Endothelial cell (in vitro differentiated cells): ENCODE measurements around the gene ADGRG3. TPM values are rescaled to one million over a fixed set of nuclear protein-coding genes. Genes with fewer than 3 reads are reported as not detected.

Experiments
- DNase-seq: peaks from one replicate; pipeline ENCODE4 v3.0.0; 2021; ENCODE audit warnings: low spot score
- H3K27ac Mint-ChIP-seq: one replicate; pipeline ENCODE4 v1.8.0; 2021; ENCODE audit warnings: mixed read lengths, inconsistent platforms; ENCODE audit not compliant: unreplicated experiment
- H3K27me3 Mint-ChIP-seq: one replicate; pipeline ENCODE4 v1.8.0; 2021; ENCODE audit warnings: mild to moderate bottlenecking, moderate library complexity, mixed read lengths, inconsistent platforms; ENCODE audit not compliant: unreplicated experiment
- H3K36me3 Mint-ChIP-seq: one replicate; pipeline ENCODE4 v1.8.0; 2021; ENCODE audit warnings: mild to moderate bottlenecking, low read depth, mixed read lengths, inconsistent platforms; ENCODE audit not compliant: unreplicated experiment
- H3K4me1 Mint-ChIP-seq: one replicate; pipeline ENCODE4 v1.8.0; 2021; ENCODE audit warnings: mild to moderate bottlenecking, mixed read lengths, inconsistent platforms; ENCODE audit not compliant: unreplicated experiment
- H3K4me3 Mint-ChIP-seq: one replicate; pipeline ENCODE4 v1.8.0; 2021; ENCODE audit warnings: mild to moderate bottlenecking, mixed read lengths, inconsistent platforms; ENCODE audit not compliant: unreplicated experiment
- H3K9me3 Mint-ChIP-seq: one replicate; pipeline ENCODE4 v1.8.0; 2021; ENCODE audit warnings: mixed read lengths, inconsistent platforms; ENCODE audit not compliant: unreplicated experiment
- CTCF ChIP-seq: fragments of 200-600 bp; sonication (generic); IDR thresholded peaks from one replicate; pipeline ENCODE4 v1.5.0; 2021; ENCODE audit warnings: antibody characterized with exemption; ENCODE audit not compliant: unreplicated experiment
- total RNA-seq: library from RNA; stranded (reverse); fragmentation: NEBNext Ultra II Directional; extraction: Animal tissue kit (Norgen Biotek cat#: 25700); gene quantifications from one replicate; pipeline ENCODE4 v1.2.1, GENCODE V29; 2021; ENCODE audit not compliant: unreplicated experiment

ADGRG3 gene
- total RNA-seq, 1 donor from 2014 or later = 0.31 TPM

GRCh38 chr16:57640185-57640584 is 27.9 kb upstream of the ADGRG3 start:
- DNase-seq = no peak
- H3K27me3 Mint-ChIP-seq = peaks cover 9% of the 10 kb centered on the region
- TF ChIP-seq CTCF = no peak
- H3K9me3 Mint-ChIP-seq = no peaks in the 10 kb centered on the region
- peaks cover 21% of the 10 kb centered on the region for H3K4me1 Mint-ChIP-seq
- H3K4me3 Mint-ChIP-seq = no peak overlapping the region
- H3K27ac Mint-ChIP-seq = peak overlapping the region; percentile 21
- no peaks in the 10 kb centered on the region for H3K36me3 Mint-ChIP-seq

- Mint-ChIP-seq H3K27me3 (peaks cover 11% of the 10 kb centered on the region), H3K27ac (peak overlapping the region; percentile 21), H3K4me3 (no peak overlapping the region), H3K9me3 (no peaks in the 10 kb centered on the region), H3K4me1 (peaks cover 22% of the 10 kb centered on the region), H3K36me3 (no peaks in the 10 kb centered on the region)
- no peak for DNase-seq
- no peak for TF ChIP-seq CTCF
These were observed 27.5 kb upstream of the ADGRG3 start for GRCh38 chr16:57640612-57641011.

GRCh38 chr16:57642160-57643135 is 25.7 kb upstream of the ADGRG3 start:
- no peak for DNase-seq
- peaks cover 22% of the 10 kb centered on the region for H3K4me1 Mint-ChIP-seq
- H3K27ac Mint-ChIP-seq = no peak overlapping the region

GRCh38 chr16:57643147-57643874 is 24.8 kb upstream of the ADGRG3 start:
- Mint-ChIP-seq H3K9me3 (no peaks in the 10 kb centered on the region), H3K27ac (no peak overlapping the region), H3K4me3 (no peak overlapping the region), H3K27me3 (peaks cover 12% of the 10 kb centered on the region), H3K4me1 (peaks cover 21% of the 10 kb centered on the region), H3K36me3 (no peaks in the 10 kb centered on the region)
- DNase-seq = no peak
- TF ChIP-seq CTCF = no peak

More at GRCh38 chr16:57642160-57643135, 25.7 kb upstream of the ADGRG3 start:
- H3K4me3 Mint-ChIP-seq = no peak overlapping the region
- no peaks in the 10 kb centered on the region for H3K36me3 Mint-ChIP-seq
- H3K9me3 Mint-ChIP-seq = no peaks in the 10 kb centered on the region
- TF ChIP-seq CTCF = no peak
- H3K27me3 Mint-ChIP-seq = peaks cover 12% of the 10 kb centered on the region
